K562 (cell line): ENCODE measurements around the gene NCKAP1. TPM values are rescaled to one million over a fixed set of nuclear protein-coding genes. Genes with fewer than 3 reads are reported as not detected.

Source experiments
- BRD9 ChIP-seq: fragments of 450-650 bp; IDR thresholded peaks from 2 replicates; pipeline ENCODE4 v1.6.1; 2018; ENCODE audit warnings: low read depth; ENCODE audit not compliant: partially characterized antibody
- CHD4 ChIP-seq: fragments of 200-600 bp; sonication (generic); IDR thresholded peaks from 3 replicates; pipeline ENCODE4 v1.6.1; 2012; ENCODE audit warnings: low read depth, mild to moderate bottlenecking, mixed read lengths, low read length, inconsistent platforms; ENCODE audit not compliant: insufficient read depth, insufficient replicate concordance, poor library complexity, severe bottlenecking
- E2F3 ChIP-seq: fragments of 250-450 bp; sonication (Bioruptor Pico); IDR thresholded peaks from 2 replicates; pipeline ENCODE4 v1.4.0; 2020; ENCODE audit warnings: mild to moderate bottlenecking
- GABPB2 ChIP-seq: fragments of 250-450 bp; sonication (Bioruptor Pico); conservative IDR thresholded peaks from 2 replicates; pipeline ENCODE4 v1.5.1; 2021; ENCODE audit warnings: mild to moderate bottlenecking
- GATAD2A ChIP-seq: fragments of 450-650 bp; IDR thresholded peaks from 2 replicates; pipeline ENCODE4 v1.6.1; 2017
- NBN ChIP-seq: fragments of 450-650 bp; IDR thresholded peaks from 2 replicates; pipeline ENCODE4 v1.6.1; 2016; ENCODE audit warnings: low read depth, mild to moderate bottlenecking
- NR2C2 ChIP-seq, 2 experiments: fragments of 200-800 bp in 1 of 2; sonication (Bioruptor generic) in 1 of 2; sonication (generic) in 1 of 2; formaldehyde crosslinking in 1 of 2; IDR thresholded peaks; 2 replicates each; pipeline versions ENCODE4 v1.6.1 to v1.8.0; 2016 to 2022; ENCODE audit warnings: mild to moderate bottlenecking in 1 of 2, missing compliant biosample characterization in 1 of 2, missing genetic modification characterization in 1 of 2, missing genetic modification reagents in 1 of 2
- POLR2B ChIP-seq: fragments of 450-650 bp; IDR thresholded peaks from 2 replicates; pipeline ENCODE4 v1.6.1; 2018; ENCODE audit warnings: low read depth; ENCODE audit not compliant: partially characterized antibody
- POLR2H ChIP-seq: IDR thresholded peaks from 2 replicates; pipeline ENCODE4 v1.6.1; 2016; ENCODE audit warnings: missing genetic modification characterization, low read depth, mild to moderate bottlenecking, control low read depth, missing compliant biosample characterization, moderate library complexity
- RBBP5 ChIP-seq: fragments of 200-600 bp; sonication (generic); IDR thresholded peaks from 2 replicates; pipeline ENCODE4 v1.6.1; 2012; ENCODE audit warnings: borderline replicate concordance, mild to moderate bottlenecking, low read length, control low read depth, inconsistent platforms; ENCODE audit not compliant: insufficient read depth, poor library complexity, severe bottlenecking
- YBX1 ChIP-seq: fragments of 450-650 bp; IDR thresholded peaks from 2 replicates; pipeline ENCODE4 v1.7.1; 2016; ENCODE audit warnings: mild to moderate bottlenecking
- ZNF263 ChIP-seq: sonication (generic); formaldehyde crosslinking; IDR thresholded peaks from 2 replicates; pipeline ENCODE4 v1.8.0; 2022; ENCODE audit warnings: mild to moderate bottlenecking, missing genetic modification reagents, borderline replicate concordance
- polyA plus RNA-seq, 8 experiments: library from polyadenylated mRNA; depleted of rRNA in 4 of 8; stranded (reverse) in 5 of 8; unstranded in 3 of 8; fragments of >200 nt; fragmentation: Nextera tagmentation in 2 of 8; fragmentation: Illumina TruSeq in 1 of 8; extraction: Ambion mirVana in 2 of 8; extraction: Trizol in 1 of 8; gene quantifications; 2 replicates each; pipeline versions ENCODE4 v1.2.1 to v1.2.3, GENCODE V29; 2011 to 2014; ENCODE audit warnings: inconsistent platforms in 1 of 8, missing spikeins in 1 of 8
- total RNA-seq, 7 experiments: library from RNA; depleted of rRNA in 6 of 7; stranded (reverse); fragments of >200 nt in 6 of 7; fragmentation: Illumina TruSeq in 2 of 7; extraction: Trizol in 2 of 7; gene quantifications; 2 replicates each; pipeline versions ENCODE4 v1.2.1 to v1.2.3, GENCODE V29; 2011 to 2021; ENCODE audit warnings: low replicate concordance in 1 of 7
- TF ChIP-seq, protein P1 (sequence below), 2 experiments: fragments of 450-650 bp; IDR thresholded peaks; 2 replicates each; pipeline ENCODE4 v1.6.1; 2018; ENCODE audit warnings: mild to moderate bottlenecking in 2 of 2, low read depth in 1 of 2; ENCODE audit not compliant: partially characterized antibody in 2 of 2
- TF ChIP-seq, protein P2 (sequence below): sonication (generic); formaldehyde crosslinking; IDR thresholded peaks from 2 replicates; pipeline ENCODE4 v1.8.1; 2023; ENCODE audit warnings: mild to moderate bottlenecking, missing genetic modification reagents
- TF ChIP-seq, protein P3 (sequence below): fragments of 450-650 bp; IDR thresholded peaks from 2 replicates; pipeline ENCODE4 v1.6.1; 2016; ENCODE audit warnings: missing biosample characterization, missing genetic modification characterization
- TF ChIP-seq, protein P4 (sequence below): sonication (generic); formaldehyde crosslinking; IDR thresholded peaks from 2 replicates; pipeline ENCODE4 v1.8.0; 2023; ENCODE audit warnings: mild to moderate bottlenecking, missing genetic modification reagents

The NCKAP1 gene
- total and polyA plus RNA-seq, 9 of the 15 experiments (the other 6 are each of a cell fraction or from before 2014, with no cell fraction given): 34.0 to 153 (median 88.7) TPM

DNA sequence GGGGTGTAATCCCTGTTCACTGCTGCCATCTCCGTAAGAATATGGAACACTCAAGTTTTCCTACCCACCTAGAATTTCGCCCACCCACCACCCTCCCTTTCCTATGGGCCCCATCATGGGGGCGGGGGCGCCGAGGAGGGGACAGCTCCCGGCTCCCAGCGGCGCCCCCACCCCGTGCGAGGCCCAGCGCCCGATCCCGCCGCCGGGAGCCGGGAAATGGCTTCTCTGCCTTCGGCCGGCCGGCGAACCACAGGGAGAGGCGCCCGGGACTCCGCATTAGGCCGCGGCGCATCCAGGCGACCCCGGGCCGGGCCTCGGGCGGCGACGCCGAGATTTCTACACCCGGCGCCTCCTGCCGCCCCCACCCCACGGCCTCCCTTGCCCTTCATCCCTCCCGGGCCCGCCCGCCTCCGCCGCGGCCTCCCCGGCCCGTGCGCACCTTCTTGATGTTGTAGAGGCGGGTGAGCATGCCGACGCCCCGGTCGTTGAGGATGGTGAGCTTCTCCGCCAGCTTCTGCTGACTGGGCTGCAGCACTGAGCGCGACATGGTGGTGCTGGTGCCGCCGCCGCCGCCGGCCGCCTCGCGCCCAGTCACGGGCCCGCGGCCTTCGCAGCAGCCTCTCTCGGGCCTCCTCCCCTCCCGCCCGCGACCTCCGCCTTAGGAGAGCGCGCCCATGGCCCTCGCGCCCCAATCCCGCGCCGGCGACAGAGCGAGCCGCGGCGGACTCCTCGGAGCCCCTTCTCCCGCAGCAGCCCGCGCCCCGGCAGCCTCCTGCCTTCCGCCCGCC, 510 bp downstream of the NCKAP1 start (continued):
- TF ChIP-seq, protein P1, sequence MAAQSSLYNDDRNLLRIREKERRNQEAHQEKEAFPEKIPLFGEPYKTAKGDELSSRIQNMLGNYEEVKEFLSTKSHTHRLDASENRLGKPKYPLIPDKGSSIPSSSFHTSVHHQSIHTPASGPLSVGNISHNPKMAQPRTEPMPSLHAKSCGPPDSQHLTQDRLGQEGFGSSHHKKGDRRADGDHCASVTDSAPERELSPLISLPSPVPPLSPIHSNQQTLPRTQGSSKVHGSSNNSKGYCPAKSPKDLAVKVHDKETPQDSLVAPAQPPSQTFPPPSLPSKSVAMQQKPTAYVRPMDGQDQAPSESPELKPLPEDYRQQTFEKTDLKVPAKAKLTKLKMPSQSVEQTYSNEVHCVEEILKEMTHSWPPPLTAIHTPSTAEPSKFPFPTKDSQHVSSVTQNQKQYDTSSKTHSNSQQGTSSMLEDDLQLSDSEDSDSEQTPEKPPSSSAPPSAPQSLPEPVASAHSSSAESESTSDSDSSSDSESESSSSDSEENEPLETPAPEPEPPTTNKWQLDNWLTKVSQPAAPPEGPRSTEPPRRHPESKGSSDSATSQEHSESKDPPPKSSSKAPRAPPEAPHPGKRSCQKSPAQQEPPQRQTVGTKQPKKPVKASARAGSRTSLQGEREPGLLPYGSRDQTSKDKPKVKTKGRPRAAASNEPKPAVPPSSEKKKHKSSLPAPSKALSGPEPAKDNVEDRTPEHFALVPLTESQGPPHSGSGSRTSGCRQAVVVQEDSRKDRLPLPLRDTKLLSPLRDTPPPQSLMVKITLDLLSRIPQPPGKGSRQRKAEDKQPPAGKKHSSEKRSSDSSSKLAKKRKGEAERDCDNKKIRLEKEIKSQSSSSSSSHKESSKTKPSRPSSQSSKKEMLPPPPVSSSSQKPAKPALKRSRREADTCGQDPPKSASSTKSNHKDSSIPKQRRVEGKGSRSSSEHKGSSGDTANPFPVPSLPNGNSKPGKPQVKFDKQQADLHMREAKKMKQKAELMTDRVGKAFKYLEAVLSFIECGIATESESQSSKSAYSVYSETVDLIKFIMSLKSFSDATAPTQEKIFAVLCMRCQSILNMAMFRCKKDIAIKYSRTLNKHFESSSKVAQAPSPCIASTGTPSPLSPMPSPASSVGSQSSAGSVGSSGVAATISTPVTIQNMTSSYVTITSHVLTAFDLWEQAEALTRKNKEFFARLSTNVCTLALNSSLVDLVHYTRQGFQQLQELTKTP (IDR thresholded peaks at IDR 0.05; ENCODE audit: low read depth in 1 of 2, partially characterized antibody in 2 of 2): no peak
- TF ChIP-seq POLR2H (tag): no peak
- no peak for TF ChIP-seq ZNF263
- TF ChIP-seq NR2C2 (CRISPR knock-in tag; IDR thresholded peaks at IDR 0.05): no peak; the same call in 1 of the 2 replicates
- no peak for TF ChIP-seq NR2C2 (tag; IDR thresholded peaks at IDR 0.05)
- TF ChIP-seq, protein P2, sequence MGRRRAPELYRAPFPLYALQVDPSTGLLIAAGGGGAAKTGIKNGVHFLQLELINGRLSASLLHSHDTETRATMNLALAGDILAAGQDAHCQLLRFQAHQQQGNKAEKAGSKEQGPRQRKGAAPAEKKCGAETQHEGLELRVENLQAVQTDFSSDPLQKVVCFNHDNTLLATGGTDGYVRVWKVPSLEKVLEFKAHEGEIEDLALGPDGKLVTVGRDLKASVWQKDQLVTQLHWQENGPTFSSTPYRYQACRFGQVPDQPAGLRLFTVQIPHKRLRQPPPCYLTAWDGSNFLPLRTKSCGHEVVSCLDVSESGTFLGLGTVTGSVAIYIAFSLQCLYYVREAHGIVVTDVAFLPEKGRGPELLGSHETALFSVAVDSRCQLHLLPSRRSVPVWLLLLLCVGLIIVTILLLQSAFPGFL (CRISPR knock-in tag): no peak
- no peak for TF ChIP-seq YBX1
- peak; percentile 96 for TF ChIP-seq RBBP5
- no peak for TF ChIP-seq BRD9
- no peak for TF ChIP-seq CHD4
- TF ChIP-seq, protein P3, sequence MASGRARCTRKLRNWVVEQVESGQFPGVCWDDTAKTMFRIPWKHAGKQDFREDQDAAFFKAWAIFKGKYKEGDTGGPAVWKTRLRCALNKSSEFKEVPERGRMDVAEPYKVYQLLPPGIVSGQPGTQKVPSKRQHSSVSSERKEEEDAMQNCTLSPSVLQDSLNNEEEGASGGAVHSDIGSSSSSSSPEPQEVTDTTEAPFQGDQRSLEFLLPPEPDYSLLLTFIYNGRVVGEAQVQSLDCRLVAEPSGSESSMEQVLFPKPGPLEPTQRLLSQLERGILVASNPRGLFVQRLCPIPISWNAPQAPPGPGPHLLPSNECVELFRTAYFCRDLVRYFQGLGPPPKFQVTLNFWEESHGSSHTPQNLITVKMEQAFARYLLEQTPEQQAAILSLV (tag): no peak
- TF ChIP-seq, protein P4, sequence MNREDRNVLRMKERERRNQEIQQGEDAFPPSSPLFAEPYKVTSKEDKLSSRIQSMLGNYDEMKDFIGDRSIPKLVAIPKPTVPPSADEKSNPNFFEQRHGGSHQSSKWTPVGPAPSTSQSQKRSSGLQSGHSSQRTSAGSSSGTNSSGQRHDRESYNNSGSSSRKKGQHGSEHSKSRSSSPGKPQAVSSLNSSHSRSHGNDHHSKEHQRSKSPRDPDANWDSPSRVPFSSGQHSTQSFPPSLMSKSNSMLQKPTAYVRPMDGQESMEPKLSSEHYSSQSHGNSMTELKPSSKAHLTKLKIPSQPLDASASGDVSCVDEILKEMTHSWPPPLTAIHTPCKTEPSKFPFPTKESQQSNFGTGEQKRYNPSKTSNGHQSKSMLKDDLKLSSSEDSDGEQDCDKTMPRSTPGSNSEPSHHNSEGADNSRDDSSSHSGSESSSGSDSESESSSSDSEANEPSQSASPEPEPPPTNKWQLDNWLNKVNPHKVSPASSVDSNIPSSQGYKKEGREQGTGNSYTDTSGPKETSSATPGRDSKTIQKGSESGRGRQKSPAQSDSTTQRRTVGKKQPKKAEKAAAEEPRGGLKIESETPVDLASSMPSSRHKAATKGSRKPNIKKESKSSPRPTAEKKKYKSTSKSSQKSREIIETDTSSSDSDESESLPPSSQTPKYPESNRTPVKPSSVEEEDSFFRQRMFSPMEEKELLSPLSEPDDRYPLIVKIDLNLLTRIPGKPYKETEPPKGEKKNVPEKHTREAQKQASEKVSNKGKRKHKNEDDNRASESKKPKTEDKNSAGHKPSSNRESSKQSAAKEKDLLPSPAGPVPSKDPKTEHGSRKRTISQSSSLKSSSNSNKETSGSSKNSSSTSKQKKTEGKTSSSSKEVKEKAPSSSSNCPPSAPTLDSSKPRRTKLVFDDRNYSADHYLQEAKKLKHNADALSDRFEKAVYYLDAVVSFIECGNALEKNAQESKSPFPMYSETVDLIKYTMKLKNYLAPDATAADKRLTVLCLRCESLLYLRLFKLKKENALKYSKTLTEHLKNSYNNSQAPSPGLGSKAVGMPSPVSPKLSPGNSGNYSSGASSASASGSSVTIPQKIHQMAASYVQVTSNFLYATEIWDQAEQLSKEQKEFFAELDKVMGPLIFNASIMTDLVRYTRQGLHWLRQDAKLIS (CRISPR knock-in tag): peak; percentile 25
- TF ChIP-seq GATAD2A: no peak
- no peak for TF ChIP-seq POLR2B
- TF ChIP-seq E2F3: no peak
- no peak for TF ChIP-seq GABPB2 (CRISPR knock-in tag)
- TF ChIP-seq NBN: no peak
